GM18511 (cell line): ENCODE results near the gene LEFTY1.

Source experiments
- ATAC-seq: cut with Tn5 transposase; IDR thresholded peaks from one replicate; pipeline ENCODE4 v1.9.1; 2021; ENCODE audit warnings: mild to moderate bottlenecking, moderate library complexity; ENCODE audit not compliant: unreplicated experiment

The LEFTY1 gene

GRCh38 chr1:225874431-225874830 is 14.5 kb downstream of the LEFTY1 start:
- no peak for ATAC-seq

GRCh38 chr1:225873281-225873850 is 15.6 kb downstream of the LEFTY1 start:
- ATAC-seq = no peak

- ATAC-seq = no peak
Observed at GRCh38 chr1:225872075-225872430, 16.9 kb downstream of the LEFTY1 start.

DNA sequence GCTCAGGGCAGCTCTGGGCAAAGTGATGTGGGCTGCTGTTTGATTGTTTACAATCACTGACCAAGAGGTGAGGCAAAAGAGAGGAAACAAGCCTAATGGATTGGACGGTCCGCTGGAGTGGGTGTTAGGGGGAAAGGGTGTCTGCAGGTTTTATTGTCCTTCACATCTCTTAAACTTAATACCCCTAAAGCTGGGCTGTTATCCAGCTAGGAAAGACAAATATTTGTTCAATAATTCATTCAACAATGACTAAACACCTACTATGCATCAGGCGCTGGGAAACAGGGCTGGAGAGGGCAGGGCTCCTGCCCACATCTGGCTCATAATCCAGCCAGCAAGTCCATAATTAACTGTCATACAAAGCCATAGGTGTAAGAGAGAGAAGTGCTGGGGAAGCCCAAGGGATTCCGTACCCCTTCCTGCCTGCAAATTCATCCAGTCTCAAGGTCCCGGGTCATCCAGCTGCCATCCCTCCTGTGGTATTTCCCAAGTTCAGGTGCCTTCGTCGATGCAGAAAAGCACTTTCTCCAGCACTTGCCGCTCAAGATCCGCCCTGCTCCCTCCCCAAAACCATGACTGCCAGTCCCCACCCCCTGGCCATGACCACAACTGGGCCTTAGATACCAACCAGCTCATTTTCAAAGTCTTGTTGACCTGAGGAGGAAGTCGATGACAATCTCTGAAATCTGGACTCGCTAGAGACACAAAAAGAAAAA is 17.4 kb downstream of the LEFTY1 start:
- ATAC-seq = no peak

- ATAC-seq = no peak
Observed at GRCh38 chr1:225870911-225871310, 18.0 kb downstream of the LEFTY1 start.

- ATAC-seq = no peak
Observed at GRCh38 chr1:225868631-225869330, 20.2 kb downstream of the LEFTY1 start.

- ATAC-seq = no peak
Observed at GRCh38 chr1:225866981-225867380, 22.0 kb downstream of the LEFTY1 start.

DNA sequence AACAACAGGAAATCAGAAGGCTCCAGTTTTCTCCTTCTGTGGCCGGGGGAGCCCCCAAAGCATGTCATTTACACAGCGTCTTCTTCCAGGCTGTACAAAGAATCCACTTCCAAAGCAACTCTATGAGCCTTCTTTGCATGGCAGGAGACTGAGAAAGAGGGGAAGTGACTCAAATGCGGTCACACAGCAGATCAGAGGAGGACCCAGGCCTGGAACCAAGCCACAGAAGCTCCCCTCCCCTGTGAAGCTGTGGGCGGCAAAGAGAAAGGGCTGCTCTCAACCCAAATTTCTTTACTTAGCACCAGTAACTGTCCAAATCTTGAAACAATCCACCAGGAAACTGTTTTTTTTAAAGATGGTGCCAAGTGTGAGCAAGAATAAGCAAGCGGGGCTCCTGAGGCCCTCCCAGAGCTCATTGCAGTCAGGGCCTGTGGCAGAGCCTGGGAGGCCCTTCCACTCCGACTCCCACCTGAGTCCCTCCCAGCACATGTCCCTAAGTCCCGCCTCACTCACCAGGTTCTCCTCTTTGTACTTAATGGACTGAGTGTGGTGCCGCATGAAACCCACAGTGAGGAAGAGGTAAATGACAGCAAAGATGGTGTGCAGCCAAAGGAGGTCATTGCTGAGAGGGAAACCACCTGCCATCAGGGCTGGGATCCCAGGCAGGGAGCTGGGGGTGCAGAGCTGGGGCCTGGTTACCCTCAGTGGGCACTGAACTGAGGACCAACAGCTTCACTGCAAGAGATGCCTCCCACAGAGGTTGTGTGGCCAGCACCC is 22.7 kb downstream of the LEFTY1 start:
- ATAC-seq = peak; percentile 90

GRCh38 chr1:225865514-225865913 is 23.4 kb downstream of the LEFTY1 start:
- ATAC-seq = peak; percentile 4

DNA sequence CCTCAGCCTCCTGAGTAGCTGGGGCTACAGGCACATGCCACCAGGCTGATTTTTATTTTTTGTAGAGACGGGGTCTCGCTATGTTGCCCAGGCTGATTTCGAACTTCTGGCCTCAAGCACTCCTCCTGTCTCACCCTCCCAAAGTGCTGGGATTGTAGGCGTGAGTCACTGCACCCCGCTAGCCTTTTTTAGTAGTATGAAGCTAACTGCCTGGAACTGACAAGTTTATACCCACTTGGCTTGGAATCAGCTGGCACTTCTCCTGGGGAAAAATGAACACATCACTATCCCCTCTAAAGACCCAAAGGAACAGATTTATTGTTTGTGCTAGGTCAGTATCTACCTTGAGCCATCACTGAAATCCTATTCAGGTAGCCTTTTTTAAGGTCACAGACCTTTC is 25.8 kb downstream of the LEFTY1 start:
- no peak for ATAC-seq

- ATAC-seq = no peak
Observed at GRCh38 chr1:225862581-225862950, 26.4 kb downstream of the LEFTY1 start.

DNA sequence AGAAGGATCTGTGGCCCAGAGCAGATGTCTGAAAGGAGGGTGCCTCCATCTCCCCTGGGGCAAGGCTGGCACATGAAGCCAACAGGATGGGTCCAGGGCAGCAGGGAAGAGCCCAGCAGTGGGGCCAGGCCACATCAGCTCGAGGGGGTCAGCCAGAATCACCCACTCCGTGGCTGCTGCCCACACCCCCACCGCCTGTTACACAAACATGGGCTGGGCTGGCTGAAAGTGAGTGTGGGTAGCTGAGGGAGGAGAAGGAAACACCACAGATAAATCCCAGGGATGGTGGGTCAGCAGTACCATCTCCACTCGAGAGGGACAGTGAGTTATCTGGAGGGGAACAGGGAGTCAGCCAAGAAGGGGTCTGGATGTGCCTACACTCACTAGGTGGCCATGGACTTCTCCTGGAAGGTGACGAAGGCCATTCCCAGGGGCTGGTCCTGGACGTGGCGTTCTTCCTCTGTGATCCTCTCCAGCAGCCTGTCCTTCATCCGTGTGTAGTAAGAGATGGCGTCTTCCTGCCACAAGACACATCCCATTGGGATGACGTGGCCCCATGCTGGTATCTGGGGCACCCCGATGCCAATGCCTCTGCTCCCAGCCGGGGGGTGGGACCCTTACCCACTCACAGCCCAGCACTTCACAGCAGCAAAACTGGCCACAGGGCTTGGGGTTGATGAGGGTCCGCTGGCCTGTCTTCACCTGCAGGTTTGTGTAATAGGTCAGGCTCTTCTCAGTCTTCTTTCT is 26.9 kb downstream of the LEFTY1 start:
- ATAC-seq = no peak

DNA sequence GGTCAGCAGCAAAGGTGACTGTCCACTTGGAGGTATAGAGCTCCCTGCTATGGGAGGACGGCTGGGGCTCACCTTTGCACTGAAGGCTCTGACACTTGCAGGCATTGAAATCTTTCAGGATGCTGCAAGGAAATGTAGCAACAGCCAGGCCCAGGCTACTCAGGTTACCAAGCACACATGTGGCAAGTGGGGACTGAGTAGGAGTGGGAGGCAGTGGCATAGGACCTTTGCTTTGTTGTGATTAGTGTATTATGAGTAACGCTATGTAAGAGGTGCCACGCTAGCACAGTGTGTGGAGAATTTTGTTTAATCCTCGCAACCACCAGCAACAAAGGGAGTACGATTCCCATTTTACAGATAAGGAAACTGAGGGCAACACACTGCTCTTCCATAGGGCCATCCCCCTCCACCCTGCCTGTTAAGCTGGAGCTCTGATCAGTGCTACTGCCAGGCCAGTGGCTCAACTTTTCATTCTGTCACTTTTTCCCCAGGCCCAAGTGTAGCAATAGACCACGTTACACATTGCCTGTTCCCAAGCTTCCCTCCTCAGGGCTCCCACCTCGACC is 28.0 kb downstream of the LEFTY1 start:
- no peak for ATAC-seq

DNA sequence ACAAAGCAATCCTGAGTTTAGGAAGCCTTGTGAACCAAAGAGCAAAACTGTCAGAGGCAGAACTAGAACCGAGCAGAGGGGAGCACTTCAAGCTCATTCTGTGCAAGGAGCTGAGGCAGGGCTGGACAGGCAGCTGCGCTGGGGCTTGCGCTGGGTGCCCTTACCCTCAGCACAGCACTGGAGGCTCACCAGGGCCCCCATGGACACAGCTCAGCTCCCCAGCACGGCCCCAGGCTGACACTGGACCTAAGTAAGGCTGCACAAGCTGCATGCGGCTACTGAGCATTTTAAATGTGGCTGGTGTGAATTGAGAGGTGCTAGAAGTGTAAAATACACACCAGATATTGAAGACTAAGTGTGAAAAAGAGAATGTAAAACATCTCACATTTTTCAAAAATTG is 28.8 kb downstream of the LEFTY1 start:
- ATAC-seq = no peak

DNA sequence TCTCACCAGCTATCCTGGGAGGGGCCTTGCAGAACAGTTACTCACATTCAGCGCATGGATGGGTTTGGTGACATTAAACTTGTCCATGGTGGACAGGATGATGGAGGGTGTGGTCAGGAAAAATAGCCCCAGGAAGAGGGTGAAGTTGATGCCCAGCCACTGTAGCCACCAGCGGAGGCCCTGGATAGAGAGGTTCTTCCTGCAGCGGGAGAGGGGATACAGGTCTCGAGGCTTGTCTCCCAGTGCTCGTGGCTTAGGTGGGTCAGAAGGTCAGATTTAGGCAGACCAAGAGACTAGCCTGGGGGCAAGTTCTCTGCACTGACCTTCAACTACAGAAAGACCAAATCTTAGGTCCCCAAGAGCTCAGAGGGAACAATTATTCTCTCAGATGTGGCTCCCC is 29.8 kb downstream of the LEFTY1 start:
- ATAC-seq = no peak

- ATAC-seq = no peak
Observed at GRCh38 chr1:225857256-225857655, 31.7 kb downstream of the LEFTY1 start.

DNA sequence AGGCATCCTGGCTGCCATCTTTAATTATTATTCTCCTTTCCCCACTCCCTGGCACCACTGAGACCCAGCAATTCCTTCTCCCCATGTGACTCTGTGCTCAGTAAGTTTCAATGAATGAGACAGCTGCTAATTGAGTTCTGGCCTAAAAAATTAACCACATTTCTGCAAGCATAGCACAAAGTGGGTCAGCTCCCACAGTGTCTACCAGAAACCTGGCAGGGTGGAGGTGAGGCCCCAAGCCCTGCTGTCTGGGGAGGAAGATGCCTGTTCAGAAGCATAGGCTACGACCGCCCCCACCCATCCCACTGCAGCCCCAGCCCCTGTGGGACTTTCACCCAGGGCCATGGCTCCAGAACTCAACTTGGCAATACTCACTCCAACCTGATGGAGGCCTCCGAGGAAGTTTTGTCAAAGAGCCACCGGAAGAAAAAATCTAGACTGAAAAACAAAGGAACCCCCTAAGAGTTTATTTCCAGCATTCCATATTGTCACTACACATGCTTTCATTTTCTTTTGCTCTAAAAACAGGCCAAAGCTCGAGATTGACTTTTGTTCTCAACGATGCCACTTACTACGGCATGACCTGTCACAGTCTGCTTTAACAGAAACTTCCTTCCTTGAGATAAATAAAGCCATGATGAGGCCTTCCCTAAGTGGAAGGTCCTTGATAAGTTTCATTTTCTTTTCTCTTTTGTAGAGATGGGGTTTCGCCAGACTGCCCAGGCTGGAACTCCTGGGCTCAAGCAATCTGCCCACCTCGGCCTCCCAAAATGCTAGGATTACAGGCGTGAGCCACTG is 33.2 kb downstream of the LEFTY1 start:
- no peak for ATAC-seq

- no peak for ATAC-seq
Observed at GRCh38 chr1:225853441-225853840, 35.5 kb downstream of the LEFTY1 start.

- no peak for ATAC-seq
Observed at GRCh38 chr1:225852413-225853124, 36.4 kb downstream of the LEFTY1 start.
